Measurements from ENCODE around the gene CYP2A6. TPM values are rescaled to one million over a fixed set of nuclear protein-coding genes. Genes with fewer than 3 reads are reported as not detected.
"Not testable (repeated sequence)": the region's sequence is repeated elsewhere in the genome, so short reads cannot be mapped to it uniquely, and the experiment has no call there.

CYP2A6 gene
- total RNA-seq, 2 donors from 2014 or later = not detected

GRCh38 chr19:40824916-40825315 lies 25.3 kb downstream of the CYP2A6 start:
- intact Hi-C loops (cut with DNase I); DNase-seq (ENCODE audit: low spot score): not testable (repeated sequence)

DNA sequence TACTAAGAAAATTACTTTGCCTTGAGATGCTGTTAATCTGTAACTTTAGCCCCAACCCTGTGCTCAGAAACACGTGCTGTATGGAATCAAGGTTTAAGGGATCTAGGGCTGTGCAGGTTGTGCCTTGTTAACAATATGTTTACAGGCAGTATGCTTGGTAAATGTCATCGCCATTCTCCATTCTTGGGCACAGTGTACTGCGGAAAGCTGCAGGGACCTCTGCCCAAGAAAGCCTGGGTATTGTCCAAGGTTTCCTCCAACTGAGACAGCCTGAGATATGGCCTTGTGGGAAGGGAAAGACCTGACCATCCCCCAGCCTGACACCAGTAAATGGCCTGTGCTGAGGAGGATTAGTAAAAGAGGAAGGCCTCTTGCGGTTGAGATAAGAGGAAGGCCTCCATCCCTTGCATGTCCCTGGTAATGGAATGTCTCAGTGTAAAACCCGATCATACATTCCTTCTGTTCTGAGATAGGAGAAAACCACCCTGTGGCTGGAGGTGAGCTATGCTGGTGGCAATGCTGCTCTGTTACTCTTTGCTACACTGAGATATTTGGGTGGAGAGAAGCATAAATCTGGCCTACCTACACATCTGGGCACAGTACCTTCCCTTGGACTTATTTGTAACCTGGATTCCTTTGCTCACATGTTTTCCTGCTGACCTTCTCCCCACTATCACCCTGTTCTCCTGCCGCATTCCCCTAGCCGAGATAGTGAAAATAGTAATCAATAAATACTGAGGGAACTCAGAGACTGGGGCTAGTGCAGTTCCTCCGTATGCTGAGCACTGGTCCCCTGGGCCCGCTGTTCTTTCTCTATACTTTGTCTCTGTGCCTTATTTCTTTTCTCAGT lies 27.3 kb downstream of the CYP2A6 start:
- intact Hi-C loops (cut with DNase I); DNase-seq (ENCODE audit: low spot score): not testable (repeated sequence)

DNA sequence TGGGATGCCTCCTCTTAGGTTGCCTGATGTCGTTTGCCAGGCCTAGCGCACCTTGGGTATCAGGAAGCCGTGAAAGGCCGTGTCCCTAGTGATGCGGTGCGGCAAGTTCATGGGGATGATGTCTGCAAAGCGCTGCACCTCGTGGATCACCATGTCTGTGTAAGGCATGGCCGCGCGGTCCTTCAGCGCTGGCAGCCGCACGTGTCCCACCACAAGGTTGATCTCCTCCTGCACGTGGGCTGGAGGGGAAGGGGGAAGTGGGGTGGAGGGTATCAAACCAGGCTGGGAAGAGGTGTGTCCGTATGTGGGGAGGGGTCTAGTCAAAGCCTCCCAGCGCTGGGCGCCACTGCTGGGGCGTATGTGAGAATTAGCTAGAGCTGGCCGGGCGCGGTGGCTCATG lies 28.1 kb downstream of the CYP2A6 start:
- intact Hi-C loops (cut with DNase I) = no loop called here
- DNase-seq (ENCODE audit: low spot score) = no peak

DNA sequence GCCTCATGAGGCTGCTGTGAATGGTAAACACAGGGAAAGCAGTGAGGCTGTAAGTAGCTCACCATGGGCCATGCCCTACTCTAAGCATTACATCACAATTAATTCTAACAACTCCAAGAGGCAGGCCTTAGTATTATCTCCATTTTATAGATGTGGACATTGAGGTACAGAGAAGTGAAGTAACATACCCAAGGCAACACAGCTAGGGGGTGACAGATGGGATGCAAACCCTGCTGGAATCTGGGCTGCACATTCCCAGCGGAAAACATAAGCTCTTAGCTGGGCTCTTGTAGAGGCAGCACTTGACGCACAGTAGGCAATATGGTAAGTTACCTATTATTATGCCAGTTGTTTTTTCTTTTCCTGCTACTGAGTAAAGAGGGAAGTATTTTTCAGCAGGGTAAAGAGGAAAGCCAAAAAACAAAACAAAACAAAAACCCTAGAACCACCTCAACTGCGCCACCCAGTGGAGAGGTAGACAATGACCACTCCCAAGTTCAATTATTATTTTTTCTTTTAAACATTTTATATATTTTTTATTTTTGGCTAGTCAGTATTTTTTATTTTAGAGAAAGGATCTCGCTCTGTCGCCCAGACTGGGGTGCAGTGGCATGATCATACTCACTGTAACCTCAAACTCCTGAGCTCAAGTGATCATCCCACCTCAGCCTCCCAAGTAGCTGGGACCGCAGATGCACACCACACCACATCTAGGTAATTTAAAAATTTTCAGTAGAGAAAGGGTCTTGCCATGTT lies 30.6 kb downstream of the CYP2A6 start:
- DNase-seq (ENCODE audit: low spot score); intact Hi-C loops (cut with DNase I): not testable (repeated sequence)

GRCh38 chr19:40818480-40819399 lies 31.5 kb downstream of the CYP2A6 start:
- intact Hi-C loops (cut with DNase I) = not testable (repeated sequence)
- peak; percentile 94 for DNase-seq (ENCODE audit: low spot score)

- intact Hi-C loops (cut with DNase I) = no loop called here
Observed at GRCh38 chr19:40815223-40815622, 35.0 kb downstream of the CYP2A6 start.

GRCh38 chr19:40813182-40813581 lies 37.1 kb downstream of the CYP2A6 start:
- DNase-seq (ENCODE audit: low spot score) = no peak
- intact Hi-C loops (cut with DNase I) = loop anchor here (1.0 to 5.0 kb wide), 2 partner anchors 70 to 151 kb away; no protein-coding TSS in a partner anchor

More at GRCh38 chr19:40815223-40815622, 35.0 kb downstream of the CYP2A6 start:
- DNase-seq (ENCODE audit: low spot score) = no peak

DNA sequence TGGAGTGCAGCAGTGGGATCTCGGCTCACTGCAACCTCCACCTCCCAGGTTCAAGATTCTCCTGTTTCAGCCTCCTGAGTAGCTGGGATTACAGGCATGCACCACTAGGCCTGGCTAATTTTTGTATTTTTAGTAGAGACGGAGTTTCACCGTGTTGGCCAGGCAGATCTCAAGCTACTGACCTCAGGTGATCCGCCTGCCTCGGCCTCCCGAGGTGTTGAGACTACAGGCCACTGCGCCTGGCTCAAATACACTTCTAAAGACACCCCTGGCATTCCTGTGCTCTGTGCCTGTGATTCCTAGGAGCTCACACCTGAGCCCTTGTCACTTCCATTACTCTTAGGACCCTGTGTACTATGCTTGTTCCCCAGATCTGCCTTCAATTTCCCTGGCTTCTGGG lies 37.7 kb downstream of the CYP2A6 start:
- not testable (repeated sequence) for DNase-seq (ENCODE audit: low spot score)
- intact Hi-C loops (cut with DNase I) = loop anchor here in 1 of 2 donors (5.0 kb wide), 1 partner anchor 150 kb away; no protein-coding TSS in a partner anchor

- intact Hi-C loops (cut with DNase I) = loop anchor here in 1 of 2 donors (5.0 kb wide), 1 partner anchor 149 kb away; no protein-coding TSS in a partner anchor
- DNase-seq (ENCODE audit: low spot score) = no peak
Observed at GRCh38 chr19:40811478-40812341, 38.5 kb downstream of the CYP2A6 start.

GRCh38 chr19:40810649-40811408 lies 39.4 kb downstream of the CYP2A6 start:
- peak; percentile 96 for DNase-seq (ENCODE audit: low spot score)
- intact Hi-C loops (cut with DNase I) = loop anchor here in 1 of 2 donors (5.0 kb wide), 1 partner anchor 149 kb away; no protein-coding TSS in a partner anchor

DNA sequence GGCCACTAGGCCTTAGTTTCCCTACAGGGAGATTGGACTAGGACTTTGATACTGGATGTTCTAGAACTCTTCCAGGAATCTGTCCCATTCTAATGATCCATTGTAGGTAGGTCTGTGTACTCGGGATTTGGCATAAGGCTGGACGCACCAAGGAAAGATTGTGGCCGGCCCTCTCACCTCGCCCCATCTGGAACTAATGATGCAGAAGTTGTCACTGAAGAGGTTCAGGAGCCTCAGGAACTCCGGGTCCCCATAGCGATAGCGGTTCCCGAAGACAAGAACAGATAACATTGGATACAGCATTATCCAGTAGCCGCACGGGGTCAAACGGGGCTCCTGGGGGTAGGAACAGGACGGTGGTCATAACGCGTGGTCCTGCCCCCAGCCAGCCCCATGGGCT lies 40.1 kb downstream of the CYP2A6 start:
- no peak for DNase-seq (ENCODE audit: low spot score)
- intact Hi-C loops (cut with DNase I) = loop anchor here in 1 of 2 donors (5.0 kb wide), 1 partner anchor 148 kb away; no protein-coding TSS in a partner anchor

GRCh38 chr19:40809358-40810086 lies 40.7 kb downstream of the CYP2A6 start:
- DNase-seq (ENCODE audit: low spot score) = no peak
- intact Hi-C loops (cut with DNase I) = loop anchor here (5.0 to 10.0 kb wide), 2 partner anchors 145 to 147 kb away; no protein-coding TSS in a partner anchor

GRCh38 chr19:40808497-40808896 lies 41.8 kb downstream of the CYP2A6 start:
- intact Hi-C loops (cut with DNase I) = loop anchor here in 1 of 2 donors (10.0 kb wide), 1 partner anchor 144 kb away; no protein-coding TSS in a partner anchor
- no peak for DNase-seq (ENCODE audit: low spot score)

DNA sequence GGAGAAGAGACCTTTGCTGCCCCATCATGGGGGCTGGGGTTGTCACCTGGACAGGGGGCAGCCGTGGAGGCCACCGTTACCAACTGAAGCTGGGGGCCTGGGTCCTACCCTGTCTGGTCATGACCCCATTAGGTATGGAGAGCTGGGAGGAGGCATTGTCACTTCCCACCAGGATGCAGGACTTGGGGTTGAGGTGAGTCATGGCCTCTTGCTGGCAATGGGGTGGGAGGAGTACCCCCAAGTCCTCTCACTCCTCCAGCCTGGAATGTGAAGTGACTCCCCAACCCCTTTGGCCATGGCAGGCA lies 42.3 kb downstream of the CYP2A6 start:
- intact Hi-C loops (cut with DNase I) = loop anchor here in 1 of 2 donors (10.0 kb wide), 1 partner anchor 143 kb away; no protein-coding TSS in a partner anchor
- no peak for DNase-seq (ENCODE audit: low spot score)

GRCh38 chr19:40807147-40808020 lies 42.9 kb downstream of the CYP2A6 start:
- DNase-seq (ENCODE audit: low spot score) = no peak
- intact Hi-C loops (cut with DNase I) = loop anchor here in 1 of 2 donors (10.0 kb wide), 1 partner anchor 143 kb away; no protein-coding TSS in a partner anchor
